OCI-LY1 (cell line): Measurements from ENCODE around the gene FPR3.

Experiments used
- H2AFZ ChIP-seq: fragments of 200-600 bp; sonication (generic), shearing (Covaris generic); 2 replicates; pipeline ENCODE4 v1.6.0; 2014; ENCODE audit warnings: antibody characterized with exemption, mild to moderate bottlenecking, low read length
- H3F3A ChIP-seq: fragments of 200-600 bp; sonication (generic), shearing (Covaris generic); 2 replicates; pipeline ENCODE4 v1.6.0; 2014; ENCODE audit warnings: mild to moderate bottlenecking, antibody characterized with exemption, low read length, moderate library complexity; ENCODE audit not compliant: insufficient read depth
- H3K27ac ChIP-seq: fragments of 200-600 bp; sonication (generic); 2 replicates; pipeline ENCODE4 v1.5.1; 2014; ENCODE audit warnings: low read length, mixed run types, mild to moderate bottlenecking, low read depth; ENCODE audit not compliant: poor library complexity, severe bottlenecking
- H3K27me3 ChIP-seq: fragments of 200-600 bp; sonication (generic); 2 replicates; pipeline ENCODE4 v1.6.0; 2014; ENCODE audit warnings: antibody characterized with exemption, mild to moderate bottlenecking, low read length, moderate library complexity; ENCODE audit not compliant: insufficient read depth
- H3K36me3 ChIP-seq: fragments of 200-600 bp; sonication (generic); 2 replicates; pipeline ENCODE4 v1.6.1; 2014; ENCODE audit warnings: mild to moderate bottlenecking, antibody characterized with exemption, low read length, moderate library complexity, mixed read lengths; ENCODE audit not compliant: insufficient read depth
- H3K4me1 ChIP-seq: fragments of 200-600 bp; sonication (generic); 2 replicates; pipeline ENCODE4 v1.5.1; 2014; ENCODE audit warnings: mild to moderate bottlenecking, low read length, moderate library complexity; ENCODE audit not compliant: insufficient read depth, severe bottlenecking
- H3K4me2 ChIP-seq: fragments of 200-600 bp; sonication (generic), shearing (Covaris generic); 2 replicates; pipeline ENCODE4 v1.6.1; 2014; ENCODE audit warnings: low read length
- H3K4me3 ChIP-seq: fragments of 200-600 bp; sonication (generic); 2 replicates; pipeline ENCODE4 v1.5.1; 2014; ENCODE audit warnings: low read length, low read depth, mild to moderate bottlenecking, mixed read lengths; ENCODE audit not compliant: poor library complexity, severe bottlenecking
- H3K79me2 ChIP-seq: fragments of 200-600 bp; shearing (Covaris generic); 2 replicates; pipeline ENCODE4 v1.6.1; 2016; ENCODE audit warnings: mixed run types, low read length, mixed read lengths; ENCODE audit not compliant: insufficient read depth
- H3K9ac ChIP-seq: fragments of 200-600 bp; sonication (generic), shearing (Covaris generic); 2 replicates; pipeline ENCODE4 v1.6.1; 2014; ENCODE audit warnings: mild to moderate bottlenecking, low read length, mixed read lengths
- H3K9me2 ChIP-seq: fragments of 200-600 bp; sonication (generic), shearing (Covaris generic); 2 replicates; pipeline ENCODE4 v1.6.1; 2014; ENCODE audit warnings: low read depth, mild to moderate bottlenecking, low read length, mixed read lengths
- H3K9me3 ChIP-seq: fragments of 200-600 bp; shearing (Covaris generic); 2 replicates; pipeline ENCODE4 v1.6.1; 2014; ENCODE audit warnings: low read length, mixed read lengths
- H4K20me1 ChIP-seq: fragments of 200-600 bp; sonication (generic), shearing (Covaris generic); 2 replicates; pipeline ENCODE4 v1.6.0; 2016; ENCODE audit warnings: mild to moderate bottlenecking, low read length; ENCODE audit not compliant: insufficient read depth
- CTCF ChIP-seq: fragments of 200-600 bp; sonication (generic), shearing (Covaris generic); IDR thresholded peaks from 2 replicates; pipeline ENCODE4 v1.5.1; 2017; ENCODE audit warnings: mild to moderate bottlenecking, antibody characterized with exemption, low read length, moderate library complexity, mixed read lengths
- EZH2 ChIP-seq: fragments of 200-600 bp; sonication (generic), shearing (Covaris generic); IDR thresholded peaks from 2 replicates; pipeline ENCODE4 v1.8.0; 2017; ENCODE audit warnings: borderline replicate concordance, mixed run types, mild to moderate bottlenecking, antibody characterized with exemption, low read length, moderate library complexity, mixed read lengths

FPR3 gene

GRCh38 chr19:51794885-51795490 is at the start of gene FPR3:
Gene FPR3, plus strand, starts transcription at chr19:51795157. Its CDS starts 28,592 bp downstream, at chr19:51823749.
- H3K79me2 ChIP-seq: no peaks in the 10 kb centered on the region
- H4K20me1 ChIP-seq: no peaks in the 10 kb centered on the region
- no peak within 1 kb of the TSS for H3K4me2 ChIP-seq
- no peaks in the 10 kb centered on the region for H3K27me3 ChIP-seq
- no peak within 1 kb of the TSS for H3K4me3 ChIP-seq
- no peak within 1 kb of the TSS for H3K9ac ChIP-seq
- no peaks in the 10 kb centered on the region for H3F3A ChIP-seq
- H2AFZ ChIP-seq: no peak within 1 kb of the TSS
- TF ChIP-seq CTCF: no peak
- TF ChIP-seq EZH2: no peak
- H3K4me1 ChIP-seq: no peaks in the 10 kb centered on the region
- H3K36me3 ChIP-seq: no peaks in the 10 kb centered on the region
- H3K9me3 ChIP-seq: no peaks in the 10 kb centered on the region
- H3K9me2 ChIP-seq: no peaks in the 10 kb centered on the region
- H3K27ac ChIP-seq: no peak within 1 kb of the TSS

- no peaks in the 10 kb centered on the region for H3K9me3 ChIP-seq
- H3K4me3 ChIP-seq: no peak overlapping the region
- TF ChIP-seq EZH2: no peak
- TF ChIP-seq CTCF: no peak
- H4K20me1 ChIP-seq: no peaks in the 10 kb centered on the region
- no peaks in the 10 kb centered on the region for H3F3A ChIP-seq
- H2AFZ ChIP-seq: no peak overlapping the region
- no peaks in the 10 kb centered on the region for H3K36me3 ChIP-seq
- no peak overlapping the region for H3K27ac ChIP-seq
- no peaks in the 10 kb centered on the region for H3K79me2 ChIP-seq
- no peak overlapping the region for H3K9ac ChIP-seq
- H3K4me1 ChIP-seq: no peaks in the 10 kb centered on the region
- no peak overlapping the region for H3K4me2 ChIP-seq
- H3K27me3 ChIP-seq: no peaks in the 10 kb centered on the region
- no peaks in the 10 kb centered on the region for H3K9me2 ChIP-seq
These were observed 48.2 kb upstream of the FPR3 start for GRCh38 chr19:51746731-51747130.

- Histone ChIP-seq H2AFZ (no peak overlapping the region), H3K4me2 (no peak overlapping the region), H3K79me2 (no peaks in the 10 kb centered on the region), H4K20me1 (no peaks in the 10 kb centered on the region), H3K36me3 (no peaks in the 10 kb centered on the region), H3K9ac (no peak overlapping the region), H3K4me1 (no peaks in the 10 kb centered on the region), H3K27ac (no peak overlapping the region), H3K9me2 (no peaks in the 10 kb centered on the region), H3K4me3 (no peak overlapping the region), H3F3A (no peaks in the 10 kb centered on the region), H3K27me3 (no peaks in the 10 kb centered on the region), H3K9me3 (no peaks in the 10 kb centered on the region)
- TF ChIP-seq EZH2 (no peak), CTCF (no peak)
These were observed 45.0 kb upstream of the FPR3 start for GRCh38 chr19:51749979-51750378.
